ENCODE measurements around the gene PIK3R3. TPM values are rescaled to one million over a fixed set of nuclear protein-coding genes. Genes with fewer than 3 reads are reported as not detected.

The PIK3R3 gene
- total and polyA plus RNA-seq, 9 of the 15 experiments (the other 6 are each of a cell fraction or from before 2014, with no cell fraction given) = 1.4 to 7.7 (median 4.6) TPM

DNA sequence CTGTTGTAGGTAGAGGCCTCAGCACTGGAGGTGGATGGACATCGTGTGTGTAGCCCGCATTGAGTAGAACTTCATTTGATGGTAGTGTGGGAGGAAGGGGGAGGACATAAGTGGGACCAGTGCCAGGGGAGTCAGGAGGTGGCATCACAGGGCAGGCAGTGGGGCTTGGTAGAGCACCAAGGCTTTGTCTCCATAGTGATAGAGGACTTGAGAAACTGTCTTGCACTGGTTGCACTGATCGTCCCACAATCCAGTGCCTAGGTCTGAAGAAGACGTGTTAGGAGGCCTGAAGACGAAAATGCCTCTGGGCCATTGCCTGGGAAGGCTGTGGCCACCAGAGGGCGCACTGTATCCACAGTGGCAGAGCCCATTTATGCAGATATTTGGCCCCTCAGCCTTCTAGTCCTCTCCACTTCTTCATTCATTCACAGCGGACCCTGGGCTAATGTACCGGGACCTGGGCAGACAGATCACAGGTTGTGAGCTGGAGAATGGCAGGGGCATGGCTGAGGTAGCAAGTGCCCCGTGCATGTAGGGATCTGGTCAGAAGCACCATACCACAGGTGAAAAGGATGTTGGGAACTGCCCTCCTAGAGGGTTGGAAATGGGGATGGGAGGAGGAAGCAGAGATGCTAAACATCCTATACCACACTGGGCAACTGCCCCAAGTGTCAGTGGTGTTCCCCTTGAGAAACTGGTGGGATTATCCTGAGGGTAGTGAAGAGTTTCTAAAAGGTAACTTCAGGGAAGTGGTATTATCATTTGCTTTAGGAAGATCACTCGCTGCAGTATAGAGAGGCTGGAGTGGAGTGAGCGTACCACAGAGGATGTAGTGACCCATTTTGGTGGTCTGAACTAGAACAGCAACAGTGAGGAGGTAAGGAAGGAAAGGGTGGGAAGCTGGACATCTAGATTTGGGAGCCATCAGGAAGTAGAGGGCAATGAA lies 95.3 kb downstream of the PIK3R3 start (continued):
- no peak for TF ChIP-seq ZNF274 (IDR thresholded peaks at IDR 0.05; ENCODE audit: borderline replicate concordance, low read depth, low read length)
- TF ChIP-seq ZNF3 (CRISPR knock-in tag; IDR thresholded peaks at IDR 0.05) = no peak
- TF ChIP-seq BMI1 (IDR thresholded peaks at IDR 0.05; ENCODE audit: low read length) = no peak
- TF ChIP-seq C11orf30 (IDR thresholded peaks at IDR 0.05; ENCODE audit: low read depth) = no peak
- no peak for TF ChIP-seq HDAC2 (IDR thresholded peaks at IDR 0.05)
- 0 out of 2 replicates have a peak, but pooled peaks have one; percentile 12 for TF ChIP-seq ARID1B (IDR thresholded peaks at IDR 0.05)
- peak; percentile 76; the same call in 1 of the 2 replicates for TF ChIP-seq SP1 (CRISPR knock-in tag; IDR thresholded peaks at IDR 0.05)
- TF ChIP-seq YY1 (IDR thresholded peaks at IDR 0.05; ENCODE audit: borderline replicate concordance in 1 of 3, control insufficient read depth in 1 of 3, extremely low read depth in 1 of 3, insufficient read depth in 3 of 3, insufficient read length in 1 of 3, insufficient replicate concordance in 2 of 3, low read depth in 1 of 3, low read length in 2 of 3) = peak in 2 of 3 experiments; percentile 11 to 47
- peak; percentile 86 for TF ChIP-seq PML (IDR thresholded peaks at IDR 0.05; ENCODE audit: low read length)
- no peak for TF ChIP-seq RUNX1 (IDR thresholded peaks at IDR 0.05; ENCODE audit: low read depth)
- TF ChIP-seq, protein P1, sequence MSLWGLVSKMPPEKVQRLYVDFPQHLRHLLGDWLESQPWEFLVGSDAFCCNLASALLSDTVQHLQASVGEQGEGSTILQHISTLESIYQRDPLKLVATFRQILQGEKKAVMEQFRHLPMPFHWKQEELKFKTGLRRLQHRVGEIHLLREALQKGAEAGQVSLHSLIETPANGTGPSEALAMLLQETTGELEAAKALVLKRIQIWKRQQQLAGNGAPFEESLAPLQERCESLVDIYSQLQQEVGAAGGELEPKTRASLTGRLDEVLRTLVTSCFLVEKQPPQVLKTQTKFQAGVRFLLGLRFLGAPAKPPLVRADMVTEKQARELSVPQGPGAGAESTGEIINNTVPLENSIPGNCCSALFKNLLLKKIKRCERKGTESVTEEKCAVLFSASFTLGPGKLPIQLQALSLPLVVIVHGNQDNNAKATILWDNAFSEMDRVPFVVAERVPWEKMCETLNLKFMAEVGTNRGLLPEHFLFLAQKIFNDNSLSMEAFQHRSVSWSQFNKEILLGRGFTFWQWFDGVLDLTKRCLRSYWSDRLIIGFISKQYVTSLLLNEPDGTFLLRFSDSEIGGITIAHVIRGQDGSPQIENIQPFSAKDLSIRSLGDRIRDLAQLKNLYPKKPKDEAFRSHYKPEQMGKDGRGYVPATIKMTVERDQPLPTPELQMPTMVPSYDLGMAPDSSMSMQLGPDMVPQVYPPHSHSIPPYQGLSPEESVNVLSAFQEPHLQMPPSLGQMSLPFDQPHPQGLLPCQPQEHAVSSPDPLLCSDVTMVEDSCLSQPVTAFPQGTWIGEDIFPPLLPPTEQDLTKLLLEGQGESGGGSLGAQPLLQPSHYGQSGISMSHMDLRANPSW (CRISPR knock-in tag; IDR thresholded peaks at IDR 0.05) = peak; percentile 37; the same call in 1 of the 2 replicates
- TF ChIP-seq MTA1 (IDR thresholded peaks at IDR 0.05; ENCODE audit: borderline replicate concordance) = no peak
- TF ChIP-seq NCOA6 (IDR thresholded peaks at IDR 0.05) = no peak
- TF ChIP-seq SUPT5H (IDR thresholded peaks at IDR 0.05) = peak; percentile 62
- TF ChIP-seq, protein P2, sequence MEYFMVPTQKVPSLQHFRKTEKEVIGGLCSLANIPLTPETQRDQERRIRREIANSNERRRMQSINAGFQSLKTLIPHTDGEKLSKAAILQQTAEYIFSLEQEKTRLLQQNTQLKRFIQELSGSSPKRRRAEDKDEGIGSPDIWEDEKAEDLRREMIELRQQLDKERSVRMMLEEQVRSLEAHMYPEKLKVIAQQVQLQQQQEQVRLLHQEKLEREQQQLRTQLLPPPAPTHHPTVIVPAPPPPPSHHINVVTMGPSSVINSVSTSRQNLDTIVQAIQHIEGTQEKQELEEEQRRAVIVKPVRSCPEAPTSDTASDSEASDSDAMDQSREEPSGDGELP (CRISPR knock-in tag; IDR thresholded peaks at IDR 0.05; ENCODE audit: borderline replicate concordance) = peak; percentile 51; the same call in 1 of the 2 replicates
- no peak for TF ChIP-seq ZNF124 (CRISPR knock-in tag; IDR thresholded peaks at IDR 0.05)
- TF ChIP-seq SMARCB1 (IDR thresholded peaks at IDR 0.05; ENCODE audit: insufficient read length, low read depth) = no peak
- peak; percentile 31; the same call in 1 of the 2 replicates for TF ChIP-seq TCF3 (CRISPR knock-in tag; IDR thresholded peaks at IDR 0.05)
- TF ChIP-seq MAFG (tag; conservative IDR thresholded peaks at IDR 0.05) = no peak
- TF ChIP-seq ZNF384 (IDR thresholded peaks at IDR 0.05; ENCODE audit: low read depth, low read length) = peak; percentile 44; the same call in 1 of the 2 replicates
- no peak for TF ChIP-seq MXD1 (CRISPR knock-in tag; IDR thresholded peaks at IDR 0.05; ENCODE audit: borderline replicate concordance, poor library complexity, severe bottlenecking)
- peak; percentile 41; the same call in 1 of the 2 replicates for TF ChIP-seq KAT7 (CRISPR knock-in tag; IDR thresholded peaks at IDR 0.05; ENCODE audit: borderline replicate concordance)
- TF ChIP-seq GABPA (tag; conservative IDR thresholded peaks at IDR 0.05; ENCODE audit: low read depth) = no peak
- TF ChIP-seq, protein P3, sequence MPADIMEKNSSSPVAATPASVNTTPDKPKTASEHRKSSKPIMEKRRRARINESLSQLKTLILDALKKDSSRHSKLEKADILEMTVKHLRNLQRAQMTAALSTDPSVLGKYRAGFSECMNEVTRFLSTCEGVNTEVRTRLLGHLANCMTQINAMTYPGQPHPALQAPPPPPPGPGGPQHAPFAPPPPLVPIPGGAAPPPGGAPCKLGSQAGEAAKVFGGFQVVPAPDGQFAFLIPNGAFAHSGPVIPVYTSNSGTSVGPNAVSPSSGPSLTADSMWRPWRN (IDR thresholded peaks at IDR 0.05; ENCODE audit: low read depth) = no peak

Data from K562 (cell line).